Stimulated activated CD8-positive, alpha-beta memory T cell treated with anti-CD3 and anti-CD28 coated beads, Interleukin-12 subunit alpha, Interleukin-12 subunit beta, amount 100 ng/mL, for 4 hours (primary cell): ENCODE measurements around the gene GPR52.

Experiments used
- DNase-seq: peaks from one replicate; pipeline ENCODE4 v3.0.0-alpha.2; 2020; ENCODE audit warnings: low read depth

The GPR52 gene

DNA sequence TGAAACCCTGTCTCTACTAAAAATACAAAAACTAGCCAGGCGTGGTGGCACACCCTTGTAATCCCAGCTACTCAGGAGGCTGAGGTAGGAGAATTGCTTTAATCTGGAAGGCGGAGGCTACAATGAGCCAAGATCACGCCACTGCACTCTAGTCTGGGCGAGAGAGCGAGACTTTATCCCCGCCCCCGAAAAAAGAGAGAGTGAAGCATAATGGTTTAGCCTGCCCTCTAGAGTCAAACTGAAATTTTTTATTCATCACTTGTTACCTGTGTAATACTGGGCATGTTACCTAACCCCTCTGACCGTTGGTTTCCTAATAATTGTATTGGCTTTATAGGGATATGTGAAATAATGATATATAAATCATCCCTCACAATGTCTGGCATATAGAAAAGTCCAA lies 18.8 kb downstream of the GPR52 start:
- no peak for DNase-seq

DNA sequence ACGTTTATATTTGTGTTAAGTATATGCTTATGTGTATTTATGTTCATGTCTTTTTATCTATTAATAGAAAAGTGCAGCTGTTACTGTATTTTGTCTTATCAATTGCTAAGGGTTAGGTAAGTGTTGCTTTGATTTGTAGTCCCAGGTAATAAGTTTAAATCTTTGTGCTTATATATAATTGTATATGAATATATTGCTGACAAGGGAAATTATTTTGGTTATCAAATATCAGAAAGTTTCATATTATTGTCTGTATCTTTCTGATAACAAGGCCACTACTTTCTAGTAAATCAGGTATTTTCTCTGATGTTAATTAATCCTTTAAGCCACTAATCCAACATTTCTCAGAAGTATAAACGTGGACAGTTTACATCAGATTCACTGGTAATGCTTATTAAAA lies 21.3 kb downstream of the GPR52 start:
- DNase-seq: no peak

DNA sequence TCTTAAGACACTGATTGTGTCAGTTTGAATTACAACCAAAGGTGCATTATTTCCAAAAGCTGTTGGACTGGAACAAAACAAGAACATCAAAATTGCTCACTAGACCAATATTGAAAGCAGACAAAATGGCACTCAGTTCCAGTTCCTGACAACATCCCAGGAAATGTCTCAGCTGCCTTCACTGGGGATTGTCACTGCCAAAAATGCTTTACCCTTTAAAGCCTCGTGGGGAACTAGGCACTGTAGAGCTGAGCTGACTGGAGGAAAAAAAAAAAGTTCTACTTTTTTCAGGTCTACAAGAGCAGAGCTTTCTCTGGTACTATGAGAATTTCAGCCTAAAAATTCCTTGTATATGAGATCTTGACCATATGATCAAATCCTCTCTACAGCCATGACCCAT lies 21.9 kb downstream of the GPR52 start:
- DNase-seq: no peak

DNA sequence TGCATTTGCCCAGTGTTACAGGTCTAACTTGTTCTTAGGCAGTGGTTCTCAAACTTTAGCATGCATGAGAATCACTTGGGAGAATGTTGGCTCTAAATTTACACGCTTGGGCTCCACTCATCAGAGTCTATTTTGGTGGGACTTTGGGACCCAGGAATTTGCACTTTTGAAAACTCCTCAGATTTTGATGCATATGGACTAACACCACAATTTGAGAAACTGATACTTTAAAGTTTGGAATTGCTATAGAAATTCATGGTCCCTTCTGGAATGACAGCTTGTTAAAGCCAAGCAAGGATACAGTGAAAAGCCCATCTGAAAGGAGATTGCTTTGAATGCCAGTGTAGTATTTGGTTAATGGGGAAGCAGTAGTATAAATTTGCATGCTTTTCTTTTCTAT lies 31.5 kb downstream of the GPR52 start:
- no peak for DNase-seq

DNA sequence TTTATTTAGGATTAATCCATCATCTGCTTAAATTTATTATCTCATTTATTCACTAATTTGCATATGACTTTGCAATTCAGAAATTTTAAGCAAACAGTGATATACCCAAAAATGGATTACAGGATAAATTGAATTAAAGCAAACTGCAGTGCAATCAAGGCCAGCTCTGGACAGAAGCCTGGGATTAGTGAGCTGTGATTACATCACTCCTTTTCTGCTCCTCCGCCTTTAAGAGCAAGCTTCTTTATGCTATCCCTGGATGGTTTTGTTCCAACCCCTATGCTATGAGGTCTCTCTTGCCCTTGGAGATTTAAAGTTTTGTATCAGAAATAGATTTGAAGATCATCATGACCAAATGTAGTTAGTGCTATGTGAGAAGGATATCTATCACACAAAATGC lies 32.6 kb downstream of the GPR52 start:
- no peak for DNase-seq

DNA sequence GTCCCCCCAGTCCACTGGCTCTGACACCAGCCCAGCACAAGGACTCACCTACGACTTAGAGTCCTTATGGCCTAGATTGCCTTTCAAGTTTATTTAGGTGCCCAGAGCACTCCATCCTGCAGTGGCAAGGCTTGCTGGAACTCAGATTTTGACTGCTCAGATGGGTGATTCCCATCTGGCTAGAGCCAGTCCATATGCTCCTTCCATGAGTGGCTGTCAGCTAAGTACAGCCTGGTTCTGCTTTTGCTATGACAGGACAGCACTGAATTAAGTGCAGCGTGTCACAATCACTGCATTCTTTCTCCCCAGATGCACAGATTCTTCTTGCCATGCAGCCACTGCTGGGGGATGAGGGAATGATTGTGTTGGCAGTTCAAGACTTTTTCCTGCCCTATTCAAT lies 43.8 kb downstream of the GPR52 start:
- no peak for DNase-seq

DNA sequence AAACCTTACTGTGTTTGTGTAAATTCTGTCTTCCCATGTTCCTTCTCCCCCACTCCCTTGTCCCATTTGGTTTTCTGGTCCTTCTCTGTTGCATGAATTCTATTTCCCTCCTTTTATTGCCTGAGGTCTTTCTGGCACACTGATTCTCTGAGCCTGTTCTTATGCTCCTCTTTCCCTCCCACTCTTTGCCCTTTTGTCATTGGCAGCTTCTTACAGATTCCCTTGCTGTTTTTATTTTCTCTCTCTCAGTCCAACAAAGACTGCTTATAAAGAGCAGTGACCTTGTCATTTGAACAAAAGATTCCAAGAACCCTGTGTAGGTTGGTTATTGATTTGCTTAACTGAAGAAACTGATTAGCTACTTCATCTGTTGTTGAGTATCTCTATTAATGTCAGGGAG lies 49.7 kb downstream of the GPR52 start:
- DNase-seq: no peak
